Panc1 (cell line): ENCODE measurements around the gene MSH3. TPM values are rescaled to one million over a fixed set of nuclear protein-coding genes. Genes with fewer than 3 reads are reported as not detected.

ENCODE experiments used
- ATAC-seq: fragments of 200-7000 bp; cut with Tn5 transposase; 2 replicates; pipeline ENCODE4 v1.9.1; 2020; ENCODE audit warnings: mild to moderate bottlenecking, moderate library complexity
- BruUV-seq: library from RNA; stranded (reverse); fragments of 400-500 nt; replicated peaks from 2 replicates; lab custom pipeline; 2021; lab: Mats Ljungman, UMichigan
- CTCF ChIA-PET: fragments of 300-600 bp; sonication (Branson Sonifier 250); formaldehyde crosslinking; loops from one replicate; lab custom pipeline; 2022; ENCODE audit warnings: antibody characterized with exemption; lab: Charles Lee
- POLR2A ChIA-PET: fragments of 300-600 bp; sonication (Branson Sonifier 250); formaldehyde crosslinking; loops from one replicate; lab custom pipeline; 2022; ENCODE audit warnings: antibody characterized with exemption; lab: Charles Lee
- DNase-seq: peaks from one replicate; pipeline ENCODE4 v3.0.0-alpha.2; 2010; ENCODE audit warnings: low read depth, low spot score
- H3K27ac ChIP-seq: 2 replicates; pipeline ENCODE4 v1.5.1; 2011; ENCODE audit warnings: mild to moderate bottlenecking, low read length, inconsistent platforms
- H3K27me3 ChIP-seq: fragments of 200-500 bp; sonication (Bioruptor generic); 2 replicates; pipeline ENCODE4 v1.6.0; 2014; ENCODE audit warnings: low read length, inconsistent platforms; ENCODE audit not compliant: control insufficient read depth, insufficient read depth
- H3K36me3 ChIP-seq: fragments of 200-500 bp; sonication (Bioruptor generic); 2 replicates; pipeline ENCODE4 v1.5.1; 2014; ENCODE audit warnings: inconsistent platforms, mild to moderate bottlenecking, low read length, moderate library complexity; ENCODE audit not compliant: control insufficient read depth, insufficient read depth
- H3K4me1 ChIP-seq: 2 replicates; pipeline ENCODE4 v1.5.1; 2011; ENCODE audit warnings: inconsistent platforms, mild to moderate bottlenecking, low read length, moderate library complexity; ENCODE audit not compliant: control insufficient read depth, insufficient read depth
- H3K4me3 ChIP-seq, 2 experiments: 2 replicates each; pipeline ENCODE4 v1.5.1; 2011 to 2012; ENCODE audit warnings: low read depth in 2 of 2, low read length in 2 of 2, mild to moderate bottlenecking in 2 of 2, inconsistent platforms in 1 of 2, moderate library complexity in 1 of 2
- H3K9me3 ChIP-seq: fragments of 200-500 bp; sonication (Bioruptor generic); 2 replicates; pipeline ENCODE4 v1.5.1; 2014; ENCODE audit warnings: low read depth, mild to moderate bottlenecking, inconsistent platforms, low read length, moderate library complexity; ENCODE audit not compliant: control insufficient read depth, insufficient read depth
- CTCF ChIP-seq: fragments of 450-650 bp; IDR thresholded peaks from 2 replicates; pipeline ENCODE4 v1.5.1; 2017; ENCODE audit warnings: mild to moderate bottlenecking
- POLR2AphosphoS5 ChIP-seq: IDR thresholded peaks from 2 replicates; pipeline ENCODE4 v1.6.1; 2012; ENCODE audit warnings: mild to moderate bottlenecking, low read depth, low read length, moderate library complexity
- SIN3A ChIP-seq: IDR thresholded peaks from 2 replicates; pipeline ENCODE4 v1.6.1; 2012; ENCODE audit warnings: low read depth, mild to moderate bottlenecking, low read length, moderate library complexity, borderline replicate concordance; ENCODE audit not compliant: insufficient read depth
- TCF7L2 ChIP-seq: IDR thresholded peaks from 2 replicates; pipeline ENCODE4 v1.6.1; 2011; ENCODE audit warnings: mild to moderate bottlenecking, low read depth, low read length, inconsistent platforms
- in situ Hi-C: cut with HindIII; loops from 2 replicates; pipeline ENCODE4 v1.10.0; 2016; ENCODE audit warnings: low sequenced_read_pairs, low pct_unique_long_range_greater_than_20kb
- intact Hi-C: fragments of 100-400 bp; cut with micrococcal nuclease; formaldehyde crosslinking; loops from one replicate; pipeline ENCODE4 v1.10.0; 2022; ENCODE audit not compliant: unreplicated experiment
- total RNA-seq: library from RNA; stranded (reverse); gene quantifications from one replicate; pipeline ENCODE4 v1.2.1, GENCODE V29; 2021; ENCODE audit not compliant: unreplicated experiment
- TF ChIP-seq, protein P1 (sequence below), 2 experiments: IDR thresholded peaks; 2 replicates each; pipeline ENCODE4 v1.6.1; 2011 to 2012; ENCODE audit warnings: low read depth in 2 of 2, control low read depth in 1 of 2, low read length in 1 of 2, mild to moderate bottlenecking in 1 of 2, moderate library complexity in 1 of 2; ENCODE audit not compliant: insufficient read depth in 1 of 2

Gene MSH3
- total RNA-seq, 1 experiment from 2014 or later, result 18.9 TPM

GRCh38 chr5:80825786-80826460 is 171.5 kb downstream of the MSH3 start:
- Histone ChIP-seq H3K4me1 (no peaks in the 10 kb centered on the region), H3K36me3 (no peaks in the 10 kb centered on the region), H3K27me3 (no peaks in the 10 kb centered on the region), H3K27ac (no peak overlapping the region), H3K4me3 (no peak overlapping the region), H3K9me3 (peaks cover 5% of the 10 kb centered on the region; the same call in 1 of the 2 replicates)
- ChIA-PET CTCF (no interaction called here), POLR2A (no interaction called here)
- ATAC-seq (no peak), DNase-seq (no peak)
- TF ChIP-seq TCF7L2 (no peak), CTCF (no peak)
- TF ChIP-seq, protein P1, sequence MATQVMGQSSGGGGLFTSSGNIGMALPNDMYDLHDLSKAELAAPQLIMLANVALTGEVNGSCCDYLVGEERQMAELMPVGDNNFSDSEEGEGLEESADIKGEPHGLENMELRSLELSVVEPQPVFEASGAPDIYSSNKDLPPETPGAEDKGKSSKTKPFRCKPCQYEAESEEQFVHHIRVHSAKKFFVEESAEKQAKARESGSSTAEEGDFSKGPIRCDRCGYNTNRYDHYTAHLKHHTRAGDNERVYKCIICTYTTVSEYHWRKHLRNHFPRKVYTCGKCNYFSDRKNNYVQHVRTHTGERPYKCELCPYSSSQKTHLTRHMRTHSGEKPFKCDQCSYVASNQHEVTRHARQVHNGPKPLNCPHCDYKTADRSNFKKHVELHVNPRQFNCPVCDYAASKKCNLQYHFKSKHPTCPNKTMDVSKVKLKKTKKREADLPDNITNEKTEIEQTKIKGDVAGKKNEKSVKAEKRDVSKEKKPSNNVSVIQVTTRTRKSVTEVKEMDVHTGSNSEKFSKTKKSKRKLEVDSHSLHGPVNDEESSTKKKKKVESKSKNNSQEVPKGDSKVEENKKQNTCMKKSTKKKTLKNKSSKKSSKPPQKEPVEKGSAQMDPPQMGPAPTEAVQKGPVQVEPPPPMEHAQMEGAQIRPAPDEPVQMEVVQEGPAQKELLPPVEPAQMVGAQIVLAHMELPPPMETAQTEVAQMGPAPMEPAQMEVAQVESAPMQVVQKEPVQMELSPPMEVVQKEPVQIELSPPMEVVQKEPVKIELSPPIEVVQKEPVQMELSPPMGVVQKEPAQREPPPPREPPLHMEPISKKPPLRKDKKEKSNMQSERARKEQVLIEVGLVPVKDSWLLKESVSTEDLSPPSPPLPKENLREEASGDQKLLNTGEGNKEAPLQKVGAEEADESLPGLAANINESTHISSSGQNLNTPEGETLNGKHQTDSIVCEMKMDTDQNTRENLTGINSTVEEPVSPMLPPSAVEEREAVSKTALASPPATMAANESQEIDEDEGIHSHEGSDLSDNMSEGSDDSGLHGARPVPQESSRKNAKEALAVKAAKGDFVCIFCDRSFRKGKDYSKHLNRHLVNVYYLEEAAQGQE (IDR thresholded peaks at IDR 0.05; ENCODE audit: insufficient read depth in 1 of 2, low read depth in 2 of 2, low read length in 1 of 2), result no peak
- intact Hi-C loops (no loop called here), in situ Hi-C loops (no loop called here)
- BruUV-seq, result no TSS peak

GRCh38 chr5:80834710-80835109 is 180.3 kb downstream of the MSH3 start:
- ChIA-PET CTCF (no interaction called here), POLR2A (interaction anchor here (0.7 kb wide), 1 partner anchor 41 kb away, joined by 4 read pairs; no protein-coding TSS in a partner anchor)
- no TSS peak for BruUV-seq
- intact Hi-C loops (no loop called here), in situ Hi-C loops (no loop called here)
- TF ChIP-seq POLR2AphosphoS5 (no peak), TCF7L2 (no peak), SIN3A (no peak), CTCF (no peak)
- TF ChIP-seq, protein P1 (IDR thresholded peaks at IDR 0.05; ENCODE audit: insufficient read depth in 1 of 2, low read depth in 2 of 2, low read length in 1 of 2), result no peak
- Histone ChIP-seq H3K9me3 (no peaks in the 10 kb centered on the region), H3K27me3 (no peaks in the 10 kb centered on the region), H3K4me1 (no peaks in the 10 kb centered on the region), H3K27ac (no peak overlapping the region), H3K4me3 (no peak overlapping the region), H3K36me3 (no peaks in the 10 kb centered on the region)
- no peak for DNase-seq
- no peak for ATAC-seq
